ENCODE data around the gene EPHB6.
A peak's percentile ranks its signal among the peaks of the same experiment; 100 is the strongest.

EPHB6 gene

GRCh38 chr7:142896741-142897379 is 42.0 kb downstream of the EPHB6 start:
- no peak for DNase-seq

DNA sequence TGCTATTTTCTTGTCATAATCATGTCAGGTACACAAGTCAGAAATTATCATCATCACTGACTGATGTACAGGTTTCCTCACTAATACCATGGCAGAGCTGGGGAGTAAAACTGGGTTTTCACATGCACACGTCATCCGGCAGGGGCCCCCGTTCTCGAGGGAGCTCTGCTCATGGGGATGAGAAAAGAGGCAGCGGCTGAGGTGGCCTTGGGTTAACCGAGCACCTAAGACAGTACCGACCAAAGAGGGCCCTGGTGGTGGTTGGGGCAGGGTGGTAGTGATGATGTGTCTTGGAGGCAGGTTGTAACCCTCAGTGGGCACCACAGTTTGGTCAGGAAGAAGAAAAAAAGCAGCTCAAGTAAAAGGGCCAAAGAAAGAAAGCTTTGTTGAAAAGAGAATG is 42.8 kb downstream of the EPHB6 start:
- DNase-seq = no peak

- DNase-seq = no peak
Observed at GRCh38 chr7:142898377-142899170, 43.7 kb downstream of the EPHB6 start.

GRCh38 chr7:142899661-142900060 is 44.8 kb downstream of the EPHB6 start:
- DNase-seq = no peak

DNA sequence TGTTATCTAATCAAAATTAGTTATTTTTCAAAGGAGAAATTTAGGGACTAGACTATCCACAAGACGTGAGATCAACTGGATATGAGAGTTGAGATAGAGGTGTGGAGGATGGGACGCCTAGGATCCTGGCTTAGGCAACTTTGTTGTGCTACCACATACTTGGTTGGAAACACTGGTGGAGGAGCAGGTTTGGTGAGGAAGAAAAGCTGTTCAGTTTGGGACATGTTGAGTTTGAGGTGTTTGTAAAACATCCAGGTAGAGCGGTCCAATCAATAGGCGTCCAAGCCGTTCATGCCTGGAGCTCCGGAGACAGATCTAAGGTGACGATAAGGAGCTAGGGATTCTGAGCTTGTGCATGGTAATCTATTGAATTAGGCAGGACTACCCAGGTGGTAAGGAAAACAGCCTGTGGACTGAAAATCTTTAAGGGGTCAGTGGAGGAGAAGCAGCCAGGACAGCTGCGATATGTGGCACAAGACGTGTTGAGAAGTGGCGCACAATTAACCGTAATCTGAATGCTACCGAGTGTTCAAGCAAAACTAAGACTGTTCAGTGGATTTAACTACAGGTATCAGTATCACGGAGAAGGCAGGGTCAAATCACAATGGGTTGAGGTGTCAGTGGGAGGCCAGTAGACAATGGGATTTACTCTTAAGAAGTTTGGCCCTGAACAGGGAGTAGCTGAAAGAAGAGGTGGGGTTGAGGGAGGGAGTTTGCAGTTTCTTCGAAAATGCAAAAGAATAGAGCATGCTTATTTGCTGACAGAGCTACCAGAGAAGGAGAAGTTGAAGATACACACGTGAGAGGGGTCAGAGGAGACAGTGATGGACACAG is 46.8 kb downstream of the EPHB6 start:
- DNase-seq = no peak

GRCh38 chr7:142904128-142904527 is 49.3 kb downstream of the EPHB6 start:
- no peak for DNase-seq

GRCh38 chr7:142905759-142906158 is 50.9 kb downstream of the EPHB6 start:
- no peak for DNase-seq

DNA sequence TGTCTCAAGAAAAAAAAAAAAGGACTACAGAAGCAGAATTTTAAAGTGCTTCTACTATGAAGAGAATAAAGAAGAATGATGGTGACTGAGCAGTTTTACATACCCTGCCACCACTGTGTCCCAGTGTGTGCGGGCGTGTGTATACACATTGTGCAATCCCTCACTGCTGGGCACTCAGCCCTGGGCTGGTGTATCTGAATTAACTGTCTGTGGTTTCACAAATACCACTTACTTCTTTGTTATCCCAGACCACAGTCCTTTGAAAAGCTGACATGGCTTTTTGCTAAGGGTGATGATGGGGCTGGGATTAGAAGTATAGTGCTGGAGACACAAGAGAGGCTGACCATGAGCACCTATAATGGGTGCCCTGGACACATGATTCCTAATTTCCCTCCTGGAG is 51.8 kb downstream of the EPHB6 start:
- DNase-seq = no peak

DNA sequence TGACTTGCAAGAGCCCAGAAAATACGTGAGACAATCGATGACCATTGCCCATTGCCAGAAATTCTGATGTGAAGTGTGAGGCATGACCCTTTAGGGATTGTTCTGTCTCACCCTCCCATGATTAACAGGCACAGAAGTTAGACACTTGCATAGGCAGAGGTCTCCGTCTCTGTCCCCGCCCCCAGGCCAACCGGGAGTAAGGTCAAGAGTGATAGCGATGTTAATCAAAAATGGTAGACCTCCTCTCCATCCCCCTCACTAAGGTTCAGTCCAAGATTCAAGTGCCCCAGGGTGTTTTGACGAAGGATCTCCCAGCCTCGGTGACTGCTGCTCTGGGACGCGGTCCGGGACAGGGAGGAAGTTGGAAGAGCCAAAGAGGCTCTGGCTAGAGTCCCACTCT is 53.4 kb downstream of the EPHB6 start:
- no peak for DNase-seq

GRCh38 chr7:142908921-142909890 is 54.3 kb downstream of the EPHB6 start:
- DNase-seq = peak; percentile 71 to 73

GRCh38 chr7:142910031-142910433 is 55.2 kb downstream of the EPHB6 start:
- DNase-seq = peak in 1 of 2 donors; percentile 37

DNA sequence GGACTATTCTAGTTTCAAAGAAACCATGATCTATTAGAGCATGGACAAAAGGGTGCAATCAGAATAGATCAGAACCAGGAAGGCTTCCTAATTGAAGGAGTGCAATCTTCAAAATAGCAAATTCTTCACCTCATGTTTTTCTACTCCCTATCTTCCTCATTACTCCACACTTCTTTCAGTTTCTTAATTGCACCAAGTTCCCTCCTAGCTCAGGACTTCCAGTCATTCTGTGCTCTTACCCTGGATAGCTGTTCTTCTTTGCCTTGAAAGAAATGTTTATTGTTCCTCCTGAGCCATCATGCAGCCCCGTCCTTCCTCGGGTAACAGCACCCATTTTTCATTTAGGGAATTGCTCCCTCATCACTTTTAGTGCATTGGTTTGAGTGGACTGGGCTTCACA is 55.6 kb downstream of the EPHB6 start:
- DNase-seq = peak; percentile 25 to 38

GRCh38 chr7:142913051-142913450 is 58.2 kb downstream of the EPHB6 start:
- no peak for DNase-seq

DNA sequence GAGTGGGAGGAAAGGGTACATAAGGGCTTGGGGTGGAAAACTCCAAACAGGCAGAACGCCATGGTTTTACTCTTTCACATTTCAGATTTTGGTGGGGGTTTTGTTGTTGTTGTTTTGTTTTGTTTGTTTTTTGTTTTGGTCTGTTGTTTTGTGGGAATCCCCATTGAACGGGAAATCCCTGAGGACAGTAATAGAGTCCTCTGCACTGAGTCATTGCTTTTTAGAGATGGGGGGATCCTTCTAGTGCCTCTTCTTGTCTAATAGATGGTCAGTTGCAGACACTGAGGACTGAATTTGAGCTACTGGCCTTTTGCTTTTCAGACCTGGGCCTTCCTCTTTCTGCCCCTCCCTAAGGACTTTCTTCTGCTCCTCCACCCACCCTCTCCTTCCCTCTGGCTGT is 58.7 kb downstream of the EPHB6 start:
- no peak for DNase-seq

GRCh38 chr7:142914121-142914520 is 59.2 kb downstream of the EPHB6 start:
- no peak for DNase-seq

DNA sequence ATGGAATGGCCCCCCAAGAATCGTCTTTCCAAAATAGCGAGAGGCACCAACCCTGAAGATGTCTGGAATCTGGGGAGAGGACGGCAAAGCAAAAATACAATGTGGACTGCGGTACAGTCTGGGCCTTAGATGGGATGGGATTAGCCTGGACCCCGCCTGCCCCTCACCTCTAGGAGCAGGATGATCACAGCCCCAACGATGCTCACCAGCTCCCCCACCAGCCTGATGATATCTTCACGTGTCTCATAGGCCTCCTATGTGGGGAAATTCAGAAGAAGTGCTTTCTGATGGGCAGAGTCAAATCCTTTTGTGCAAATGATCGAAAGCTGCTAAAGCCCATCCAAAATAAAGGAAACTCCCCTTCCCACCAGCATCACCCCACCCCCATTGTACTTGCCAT is 60.4 kb downstream of the EPHB6 start:
- DNase-seq = no peak

GRCh38 chr7:142916508-142916907 is 61.6 kb downstream of the EPHB6 start:
- DNase-seq = no peak

DNA sequence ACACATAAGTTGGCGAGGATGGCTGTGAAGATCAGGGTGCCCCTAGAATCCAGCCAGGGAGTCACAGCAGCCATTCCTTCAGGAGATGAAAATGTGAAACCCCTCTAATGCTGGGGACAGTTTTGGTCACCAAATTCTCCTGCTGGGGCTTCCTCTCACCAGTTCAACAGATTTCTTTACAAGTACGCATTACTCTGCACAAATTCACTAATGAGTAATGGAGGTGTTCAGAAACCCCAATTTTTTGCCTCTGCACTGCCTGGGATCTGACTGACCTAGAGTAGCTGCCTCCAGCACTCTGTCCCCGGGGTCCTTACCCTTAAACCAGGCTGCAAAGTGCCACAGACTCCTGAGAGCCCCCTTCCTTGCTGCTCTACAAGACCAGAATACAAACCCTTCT is 62.6 kb downstream of the EPHB6 start:
- no peak for DNase-seq

GRCh38 chr7:142918901-142919300 is 64.0 kb downstream of the EPHB6 start:
- no peak for DNase-seq

GRCh38 chr7:142919656-142920055 is 64.8 kb downstream of the EPHB6 start:
- DNase-seq = no peak
